HG03520 (cell line): ENCODE data around the gene PPL.

Experiments used
- ATAC-seq: cut with Tn5 transposase; IDR thresholded peaks from one replicate; pipeline ENCODE4 v1.9.1; 2021; ENCODE audit warnings: mild to moderate bottlenecking, moderate library complexity; ENCODE audit not compliant: unreplicated experiment

Gene PPL

DNA sequence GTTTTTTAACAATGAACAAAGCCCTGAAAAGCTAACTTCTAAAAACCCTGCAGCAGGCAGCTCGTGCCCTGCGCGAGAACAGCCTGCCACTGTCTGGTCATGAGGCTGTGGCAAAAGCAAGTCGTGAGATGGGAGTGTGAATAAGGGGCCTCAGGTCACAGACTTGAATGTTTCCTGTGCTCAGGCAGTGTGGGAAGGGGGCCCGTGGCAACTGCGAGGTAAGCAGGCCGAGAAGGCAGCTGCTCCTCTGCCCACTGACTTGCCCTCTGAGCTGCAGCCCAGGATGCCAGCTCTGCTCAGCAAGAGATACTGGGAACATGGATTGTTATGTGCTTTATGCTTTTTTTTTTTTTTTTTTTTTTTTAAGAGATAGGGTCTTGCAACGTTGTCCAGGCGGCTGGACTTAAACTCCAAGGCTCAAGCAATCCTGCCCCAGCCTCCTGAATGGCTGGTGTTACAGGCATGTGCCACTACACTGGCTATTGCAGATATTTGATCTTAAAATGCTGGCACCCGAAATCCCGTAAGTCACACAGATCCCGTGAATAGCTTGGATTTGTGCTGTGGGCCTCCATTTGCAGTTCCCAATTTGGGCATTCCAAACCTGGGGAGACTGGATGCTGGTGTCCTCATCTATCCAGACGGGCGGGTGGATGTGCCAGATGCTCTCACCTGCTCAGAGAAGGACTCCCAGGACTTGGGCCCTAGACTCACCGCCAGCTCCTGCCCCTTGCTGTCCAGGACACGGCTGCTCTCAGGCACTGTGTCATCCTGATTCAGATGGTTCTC, 45.7 kb downstream of the PPL start:
- no peak for ATAC-seq

DNA sequence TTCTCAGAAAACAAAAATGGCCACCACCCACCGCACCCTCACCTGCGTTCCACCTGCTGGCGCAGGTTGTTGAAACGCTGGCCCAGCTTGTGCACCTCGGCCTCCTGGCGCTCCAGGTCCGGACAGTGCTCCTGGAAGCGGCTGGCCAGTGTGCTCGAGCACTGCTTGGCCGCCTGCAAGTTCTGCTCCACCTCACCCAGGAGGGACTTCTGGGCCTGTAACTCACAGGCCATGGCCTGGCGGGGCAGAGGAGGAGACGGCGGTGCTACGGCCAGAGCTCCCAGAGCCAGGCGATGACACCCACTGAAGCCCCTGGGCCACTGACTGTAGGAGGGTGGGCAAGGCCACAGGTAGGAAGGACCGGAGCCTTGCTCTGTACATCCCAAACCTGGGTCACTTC, 46.3 kb downstream of the PPL start:
- ATAC-seq, result no peak

DNA sequence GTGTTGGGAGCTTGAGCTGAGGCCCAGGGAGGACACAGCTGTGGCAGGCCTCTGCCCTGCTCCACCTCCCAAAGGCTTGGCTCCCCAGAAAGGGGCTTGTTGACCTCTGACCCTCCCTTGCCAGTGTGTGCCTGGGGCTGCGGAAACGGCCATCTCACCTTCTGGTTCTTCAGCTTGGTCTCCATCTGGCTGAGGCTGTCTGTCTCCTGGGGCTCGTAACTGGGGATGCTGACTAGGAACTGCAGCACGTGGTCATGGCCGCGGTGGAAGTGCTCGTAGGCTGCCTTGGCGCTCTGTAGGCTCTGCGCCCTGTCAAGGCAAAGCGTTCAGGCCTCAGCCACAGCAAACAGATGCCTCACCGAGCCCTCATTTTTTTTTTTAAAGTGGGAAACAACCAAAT, 46.9 kb downstream of the PPL start:
- ATAC-seq, result no peak

DNA sequence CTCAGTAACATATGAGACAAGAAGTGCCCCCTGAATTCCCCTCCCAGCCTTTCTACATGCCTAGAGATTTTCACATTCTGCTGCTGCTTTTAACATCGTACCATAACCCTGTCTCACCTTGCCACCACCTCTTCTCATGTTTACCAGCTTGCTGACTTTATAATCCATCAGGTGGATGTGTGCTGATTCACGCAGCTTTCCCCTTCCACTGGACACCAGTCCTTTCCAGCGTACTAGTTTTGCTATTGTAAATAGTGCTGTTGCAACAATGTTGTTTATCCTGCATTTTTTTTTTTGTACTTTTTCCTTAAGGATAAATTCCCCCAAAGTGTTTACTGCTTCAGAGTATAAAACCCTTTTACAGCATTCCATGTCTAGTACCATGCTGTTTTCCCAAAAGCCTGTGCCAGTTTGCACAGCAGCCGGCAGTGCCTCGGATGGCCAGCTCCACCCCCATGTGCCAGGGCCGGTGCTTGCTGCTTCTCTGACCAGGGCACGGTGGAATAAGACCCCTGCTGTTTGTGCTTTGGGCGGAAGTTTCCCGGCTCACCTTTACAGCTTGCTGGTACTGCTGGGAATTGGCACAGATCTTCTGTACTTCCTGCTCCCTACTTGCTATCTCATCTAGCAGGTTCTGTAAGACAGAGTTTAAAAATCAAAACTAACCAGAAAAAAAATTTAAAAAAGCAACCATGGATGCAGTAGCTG, 48.4 kb downstream of the PPL start:
- ATAC-seq, result no peak

- no peak for ATAC-seq
Measured at GRCh38 chr16:4886151-4886550, 50.8 kb downstream of the PPL start.

- ATAC-seq, result no peak
Measured at GRCh38 chr16:4884972-4885874, 51.7 kb downstream of the PPL start.

- ATAC-seq, result no peak
Measured at GRCh38 chr16:4884209-4884608, 52.7 kb downstream of the PPL start.

DNA sequence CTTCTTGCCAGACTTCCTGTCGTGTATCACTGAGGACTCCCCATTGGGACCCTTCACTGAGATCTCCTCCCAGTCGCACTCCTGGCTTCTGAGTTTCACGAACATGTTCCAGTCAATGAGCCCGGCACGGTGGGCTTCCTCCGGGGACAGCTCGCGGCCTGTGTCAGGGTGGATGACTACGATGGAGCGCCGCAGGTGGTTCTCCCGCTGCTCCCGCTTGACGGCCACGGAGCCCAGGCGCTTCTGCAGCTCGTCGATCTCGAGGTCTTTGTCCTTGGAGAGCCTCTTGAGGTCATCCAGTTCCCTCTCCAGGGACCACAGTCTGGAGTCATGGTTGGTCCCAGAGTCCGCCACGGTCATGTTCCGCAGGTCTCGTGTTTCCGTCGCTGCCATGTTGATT, 53.4 kb downstream of the PPL start:
- ATAC-seq, result no peak

DNA sequence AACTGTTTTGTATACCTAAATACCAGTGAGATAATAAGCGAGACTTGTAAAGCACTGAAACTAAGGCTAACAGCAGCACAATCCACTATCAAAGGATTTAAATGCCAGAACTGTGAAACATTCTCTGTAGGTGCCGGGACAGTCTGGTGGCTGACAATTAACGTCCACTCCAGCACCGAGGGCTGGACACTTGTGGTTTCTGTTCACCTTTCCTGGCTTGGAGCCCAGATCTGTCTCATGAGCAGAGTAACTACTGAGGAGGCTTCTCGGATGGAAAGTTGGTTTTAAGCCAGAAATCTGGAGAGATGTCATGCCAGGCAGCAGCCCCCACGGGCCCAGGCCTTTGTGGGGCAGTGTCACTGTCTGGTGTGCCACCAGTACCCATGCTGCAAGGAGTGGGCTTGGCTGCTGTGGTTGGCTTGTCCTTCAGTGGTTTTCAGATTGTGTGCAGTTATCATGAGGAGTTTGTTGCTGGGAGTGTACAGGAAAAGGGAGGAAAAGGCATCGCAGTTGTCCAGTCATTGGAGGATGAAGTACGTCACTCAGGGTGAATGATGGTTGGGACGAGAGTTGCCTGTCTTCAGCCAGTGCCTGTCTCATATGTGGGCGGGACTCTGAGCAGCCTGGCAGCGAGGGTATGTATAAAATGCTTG, 54.2 kb downstream of the PPL start:
- ATAC-seq, result no peak

DNA sequence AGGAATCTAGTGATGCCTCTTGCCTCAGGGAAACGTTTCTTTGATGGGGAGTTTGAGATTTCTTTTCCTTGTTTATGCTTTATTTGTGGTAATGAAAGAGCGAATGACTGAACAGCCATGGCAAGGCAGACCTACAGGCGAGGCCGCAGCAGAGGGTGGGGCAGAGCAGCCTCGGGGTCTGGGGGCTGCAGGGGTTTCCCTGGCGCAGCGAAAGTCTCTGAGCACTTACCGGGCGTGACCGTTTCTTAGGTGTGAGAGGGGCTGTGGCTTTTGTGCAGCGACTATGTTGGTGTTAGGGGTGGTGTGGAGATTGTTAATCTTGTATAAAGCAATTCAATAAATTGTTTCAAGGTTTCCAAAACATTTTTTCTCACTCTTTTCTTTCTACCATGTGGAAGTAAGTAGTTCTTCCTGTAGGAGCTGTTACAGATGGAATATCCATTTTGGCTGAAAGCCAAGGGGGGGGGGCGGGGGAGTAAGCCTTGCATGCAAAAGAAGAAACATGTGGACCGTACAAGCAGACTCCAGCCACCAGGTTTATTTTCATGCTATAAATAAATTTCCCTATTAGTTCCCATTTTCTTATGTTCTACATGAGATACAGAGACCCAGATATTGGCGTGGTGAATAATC, 54.8 kb downstream of the PPL start:
- no peak for ATAC-seq

GRCh38 chr16:4880006-4880580, 56.9 kb downstream of the PPL start:
- no peak for ATAC-seq

GRCh38 chr16:4879049-4879448, 57.9 kb downstream of the PPL start:
- no peak for ATAC-seq

DNA sequence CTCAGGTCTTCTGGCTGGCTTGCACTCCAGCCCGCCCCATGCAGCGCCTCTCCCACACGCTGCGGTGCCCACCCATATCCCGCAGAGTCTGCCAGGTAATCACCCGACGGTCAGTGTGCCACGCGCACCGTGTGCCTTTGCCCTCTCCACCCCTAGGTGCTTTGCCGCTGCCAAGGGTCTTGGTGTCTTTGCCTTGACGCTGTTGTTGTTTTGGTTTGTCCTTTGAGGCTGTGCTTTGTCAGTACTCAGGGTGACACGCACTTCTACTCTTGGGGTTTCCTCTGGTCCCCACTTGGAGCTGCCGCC, 59.6 kb downstream of the PPL start:
- ATAC-seq, result no peak

DNA sequence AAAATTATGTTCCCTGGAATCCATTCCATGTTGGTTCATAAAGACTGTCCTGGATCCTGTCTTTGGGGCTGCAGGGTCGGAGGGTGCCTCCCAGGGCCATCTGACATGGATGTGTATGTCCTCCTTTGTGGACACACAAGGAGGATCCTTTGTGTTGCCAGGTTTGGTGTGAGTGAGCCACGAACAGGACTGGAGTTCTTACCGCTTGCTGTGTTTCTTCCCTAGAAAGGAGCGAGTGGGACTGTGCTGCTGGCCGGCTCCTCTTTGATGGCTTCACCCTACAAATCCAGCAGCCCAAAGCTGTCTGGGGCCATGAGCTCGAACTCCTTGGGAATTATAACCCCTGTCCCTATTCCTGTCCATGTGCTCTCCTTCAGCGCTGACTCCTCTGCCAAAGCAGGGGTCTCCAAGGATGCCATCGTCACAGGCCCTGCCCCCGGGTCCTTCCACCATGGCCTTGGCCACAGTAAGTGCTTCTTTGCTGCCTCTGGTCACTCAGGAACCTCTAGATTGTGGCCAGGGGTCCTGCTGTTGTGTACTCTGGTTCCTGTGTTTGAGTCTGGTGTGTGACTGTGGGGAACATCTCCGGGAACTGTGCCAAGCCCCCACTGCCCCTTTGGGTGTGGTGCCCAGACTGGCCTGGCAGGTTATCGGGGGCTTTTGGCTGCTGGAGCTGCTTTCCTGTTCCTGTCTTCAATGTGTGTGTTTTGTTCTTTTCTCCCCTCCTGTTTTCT, 60.1 kb downstream of the PPL start:
- ATAC-seq, result no peak

- no peak for ATAC-seq
Measured at GRCh38 chr16:4874666-4875065, 62.3 kb downstream of the PPL start.

- ATAC-seq, result no peak
Measured at GRCh38 chr16:4873091-4873490, 63.9 kb downstream of the PPL start.

GRCh38 chr16:4871071-4871470, 65.9 kb downstream of the PPL start:
- ATAC-seq, result no peak

GRCh38 chr16:4870138-4870671, 66.7 kb downstream of the PPL start:
- ATAC-seq, result no peak

GRCh38 chr16:4869147-4869805, 67.7 kb downstream of the PPL start:
- no peak for ATAC-seq
